Measurements from ENCODE around the gene GRIA4.

DNA sequence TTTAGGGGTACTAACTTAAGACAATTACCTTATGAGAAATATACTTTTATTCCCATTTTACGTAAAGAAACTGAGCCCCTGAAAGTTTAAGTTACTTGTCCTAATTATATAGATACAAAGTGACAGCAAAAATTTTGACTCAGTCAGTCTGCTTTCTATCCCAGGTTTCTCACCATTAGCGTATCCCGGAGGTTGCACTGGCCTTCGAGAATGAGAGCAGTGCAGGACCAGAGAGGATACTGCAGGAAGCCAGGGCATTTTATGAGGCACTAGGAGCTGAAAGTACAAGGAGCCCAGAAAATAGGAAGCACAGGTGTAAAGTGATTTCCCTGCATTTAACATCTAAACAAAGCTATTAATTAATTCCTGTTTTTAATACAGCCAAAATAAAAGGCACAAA, 55.4 kb downstream of the GRIA4 start:
- TF ChIP-seq, protein P1, sequence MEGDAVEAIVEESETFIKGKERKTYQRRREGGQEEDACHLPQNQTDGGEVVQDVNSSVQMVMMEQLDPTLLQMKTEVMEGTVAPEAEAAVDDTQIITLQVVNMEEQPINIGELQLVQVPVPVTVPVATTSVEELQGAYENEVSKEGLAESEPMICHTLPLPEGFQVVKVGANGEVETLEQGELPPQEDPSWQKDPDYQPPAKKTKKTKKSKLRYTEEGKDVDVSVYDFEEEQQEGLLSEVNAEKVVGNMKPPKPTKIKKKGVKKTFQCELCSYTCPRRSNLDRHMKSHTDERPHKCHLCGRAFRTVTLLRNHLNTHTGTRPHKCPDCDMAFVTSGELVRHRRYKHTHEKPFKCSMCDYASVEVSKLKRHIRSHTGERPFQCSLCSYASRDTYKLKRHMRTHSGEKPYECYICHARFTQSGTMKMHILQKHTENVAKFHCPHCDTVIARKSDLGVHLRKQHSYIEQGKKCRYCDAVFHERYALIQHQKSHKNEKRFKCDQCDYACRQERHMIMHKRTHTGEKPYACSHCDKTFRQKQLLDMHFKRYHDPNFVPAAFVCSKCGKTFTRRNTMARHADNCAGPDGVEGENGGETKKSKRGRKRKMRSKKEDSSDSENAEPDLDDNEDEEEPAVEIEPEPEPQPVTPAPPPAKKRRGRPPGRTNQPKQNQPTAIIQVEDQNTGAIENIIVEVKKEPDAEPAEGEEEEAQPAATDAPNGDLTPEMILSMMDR (IDR thresholded peaks at IDR 0.05) = no peak
- TF ChIP-seq POLR2A (IDR thresholded peaks at IDR 0.05) = no peak
